HG03439 (cell line): ENCODE data around the gene STMND1.
"Not testable (repeated sequence)": the region's sequence is repeated elsewhere in the genome, so short reads cannot be mapped to it uniquely, and the experiment has no call there.

Experiments used
- ATAC-seq: cut with Tn5 transposase; IDR thresholded peaks from one replicate; pipeline ENCODE4 v1.9.1; 2021; ENCODE audit warnings: mild to moderate bottlenecking, moderate library complexity; ENCODE audit not compliant: unreplicated experiment

The STMND1 gene

GRCh38 chr6:17101422-17102257 is at the start of gene STMND1:
STMND1 (plus strand) TSS chr6:17102050; CDS start chr6:17102258, 208 bp downstream.
- no peak for ATAC-seq

- no peak for ATAC-seq
These were observed 47.2 kb upstream of the STMND1 start for GRCh38 chr6:17054647-17055046.

- no peak for ATAC-seq
These were observed 44.5 kb upstream of the STMND1 start for GRCh38 chr6:17057322-17057721.

GRCh38 chr6:17058550-17058949 is 43.3 kb upstream of the STMND1 start:
- ATAC-seq, result no peak

GRCh38 chr6:17059022-17059421 is 42.8 kb upstream of the STMND1 start:
- no peak for ATAC-seq

GRCh38 chr6:17059850-17060249 is 42.0 kb upstream of the STMND1 start:
- ATAC-seq, result no peak

GRCh38 chr6:17061097-17061496 is 40.8 kb upstream of the STMND1 start:
- ATAC-seq, result no peak

GRCh38 chr6:17062871-17063440 is 38.9 kb upstream of the STMND1 start:
- no peak for ATAC-seq

GRCh38 chr6:17064975-17065374 is 36.9 kb upstream of the STMND1 start:
- no peak for ATAC-seq

GRCh38 chr6:17066610-17067009 is 35.2 kb upstream of the STMND1 start:
- no peak for ATAC-seq

- not testable (repeated sequence) for ATAC-seq
These were observed 32.9 kb upstream of the STMND1 start for GRCh38 chr6:17068972-17069371.

- ATAC-seq, result not testable (repeated sequence)
These were observed 31.4 kb upstream of the STMND1 start for GRCh38 chr6:17070400-17070799.

- ATAC-seq, result not testable (repeated sequence)
These were observed 28.3 kb upstream of the STMND1 start for GRCh38 chr6:17073596-17073995.

- no peak for ATAC-seq
These were observed 20.6 kb upstream of the STMND1 start for GRCh38 chr6:17081273-17081672.

- no peak for ATAC-seq
These were observed 19.9 kb upstream of the STMND1 start for GRCh38 chr6:17081860-17082508.

- ATAC-seq, result no peak
These were observed 18.5 kb upstream of the STMND1 start for GRCh38 chr6:17083397-17083796.

- no peak for ATAC-seq
These were observed 15.4 kb upstream of the STMND1 start for GRCh38 chr6:17086469-17086868.

- ATAC-seq, result no peak
These were observed 13.7 kb upstream of the STMND1 start for GRCh38 chr6:17088091-17088611.

GRCh38 chr6:17091122-17091521 is 10.7 kb upstream of the STMND1 start:
- no peak for ATAC-seq

GRCh38 chr6:17093686-17094085 is 8.2 kb upstream of the STMND1 start:
- ATAC-seq, result no peak

- no peak for ATAC-seq
These were observed 5.8 kb upstream of the STMND1 start for GRCh38 chr6:17096096-17096495.

- ATAC-seq, result no peak
These were observed 5.2 kb upstream of the STMND1 start for GRCh38 chr6:17096652-17097051.
